Stomach (tissue), 9 donors: Measurements from ENCODE around the gene NTNG1. TPM values are rescaled to one million over a fixed set of nuclear protein-coding genes. Genes with fewer than 3 reads are reported as not detected.

Experiments
- DNase-seq, 2 donors: peaks; one replicate each; pipeline versions ENCODE4 v3.0.0 to v3.0.0-alpha.2; 2013 to 2019
- H3K27ac ChIP-seq, 5 donors: fragments of 200-600 bp in 4 of 5; sonication (generic) in 4 of 5; one replicate each; pipeline ENCODE4 v1.5.1; 2013 to 2019; ENCODE audit warnings: mild to moderate bottlenecking in 1 of 5, moderate library complexity in 1 of 5
- H3K27me3 ChIP-seq, 3 donors: fragments of 200-600 bp; sonication (generic); one replicate each; pipeline ENCODE4 v1.5.1; 2017 to 2019; ENCODE audit warnings: mixed run types in 1 of 3
- H3K36me3 ChIP-seq, 4 donors: fragments of 200-600 bp; sonication (generic); 1 replicate in 3 of 4; 2 replicates in 1 of 4; pipeline ENCODE4 v1.5.1; 2016 to 2019
- H3K4me1 ChIP-seq, 4 donors: fragments of 200-600 bp; sonication (generic); one replicate each; pipeline ENCODE4 v1.5.1; 2016 to 2019
- H3K4me3 ChIP-seq, 4 donors: fragments of 200-600 bp; sonication (generic) in 3 of 4; one replicate each; pipeline ENCODE4 v1.5.1; 2016 to 2019; ENCODE audit warnings: mild to moderate bottlenecking in 1 of 4
- H3K9me3 ChIP-seq, 4 donors: fragments of 200-600 bp; sonication (generic); one replicate each; pipeline ENCODE4 v1.5.1; 2016 to 2019
- CTCF ChIP-seq, 7 experiments: fragments of 450-650 bp in 4 of 7; fragments of 200-600 bp in 3 of 7; sonication (generic) in 3 of 7; IDR thresholded peaks; one replicate each; pipeline ENCODE4 v1.5.1; 2016 to 2019; ENCODE audit warnings: antibody characterized with exemption in 7 of 7, control low read depth in 2 of 7, mild to moderate bottlenecking in 1 of 7
- EP300 ChIP-seq: sonication (generic); formaldehyde crosslinking; IDR thresholded peaks from one replicate; pipeline ENCODE4 v1.6.1; 2017; ENCODE audit warnings: antibody characterized with exemption
- POLR2A ChIP-seq, 4 donors: fragments of 450-650 bp; IDR thresholded peaks; one replicate each; pipeline ENCODE4 v1.6.1; 2016; ENCODE audit warnings: antibody characterized with exemption in 4 of 4, control low read depth in 2 of 4, mild to moderate bottlenecking in 1 of 4, moderate library complexity in 1 of 4
- POLR2AphosphoS5 ChIP-seq, 3 donors: sonication (generic); formaldehyde crosslinking; IDR thresholded peaks; one replicate each; pipeline ENCODE4 v1.6.1; 2016; ENCODE audit warnings: antibody characterized with exemption in 3 of 3
- WGBS, 5 donors: extraction: QIAGEN DNeasy Blood & Tissue Kit in 3 of 5; methylation state at CpG; one replicate each; pipeline versions ENCODE4 v1.1.5 to v1.1.7; 2013 to 2018; 5-methylcytosine and 5-hydroxymethylcytosine counted together
- intact Hi-C: fragments of 100-400 bp; cut with DNase I; formaldehyde crosslinking; loops from one replicate; pipeline ENCODE4 v1.15.1; 2023; ENCODE audit warnings: low total_unique reads
- polyA plus RNA-seq, 3 donors: library from polyadenylated mRNA; stranded (reverse); fragments of 200-250 nt; gene quantifications; one replicate each; pipeline ENCODE4 v1.2.3, GENCODE V29; 2013
- total RNA-seq, 5 donors: library from RNA; depleted of rRNA; stranded (reverse); fragments of >200 nt; gene quantifications; one replicate each; pipeline versions ENCODE4 v1.1.0 to v1.2.3, GENCODE V29; 2014 to 2016
- donor health status: healthy with polysubstance abuse.
- donor health status: Bipolar disorder and iron deficiency.
- donor health status: healthy.

Gene NTNG1
- total and polyA plus RNA-seq, 8 donors, result 0.23 to 2.0 (median 0.58) TPM; not detected in 3

GRCh38 chr1:107323784-107324183, 182.9 kb downstream of the NTNG1 start:
- TF ChIP-seq POLR2AphosphoS5 (IDR thresholded peaks at IDR 0.05) (no peak), EP300 (no peak), POLR2A (IDR thresholded peaks at IDR 0.05) (no peak), CTCF (IDR thresholded peaks at IDR 0.05) (no peak)
- DNase-seq, result no peak
- Histone ChIP-seq H3K4me1 (no peaks in the 10 kb centered on the region), H3K9me3 (no peaks in the 10 kb centered on the region), H3K27me3 (no peaks in the 10 kb centered on the region), H3K36me3 (no peaks in the 10 kb centered on the region), H3K4me3 (no peak overlapping the region), H3K27ac (no peak overlapping the region)
- 70 to 80% (median 76%) methylated on average over 3 of the region's 3 CpGs for WGBS, 5 donors
- intact Hi-C loops, result no loop called here

- no peak overlapping the region for H3K4me3 ChIP-seq
- 62 to 88% (median 79%) methylated on average over 2 of the region's 2 CpGs for WGBS, 5 donors
- H3K27ac ChIP-seq, result no peak overlapping the region
- TF ChIP-seq CTCF (IDR thresholded peaks at IDR 0.05) (no peak), POLR2A (IDR thresholded peaks at IDR 0.05) (no peak), POLR2AphosphoS5 (IDR thresholded peaks at IDR 0.05) (no peak), EP300 (no peak)
- no peak for DNase-seq
- no peaks in the 10 kb centered on the region for H3K27me3 ChIP-seq
- no peaks in the 10 kb centered on the region for H3K9me3 ChIP-seq
- no peaks in the 10 kb centered on the region for H3K36me3 ChIP-seq
- intact Hi-C loops, result no loop called here
- H3K4me1 ChIP-seq, result no peaks in the 10 kb centered on the region
Observed at GRCh38 chr1:107326824-107327445, 186.1 kb downstream of the NTNG1 start.

GRCh38 chr1:107327446-107327845, 186.6 kb downstream of the NTNG1 start:
- Histone ChIP-seq H3K36me3 (no peaks in the 10 kb centered on the region), H3K4me3 (no peak overlapping the region), H3K9me3 (no peaks in the 10 kb centered on the region), H3K4me1 (no peaks in the 10 kb centered on the region), H3K27me3 (no peaks in the 10 kb centered on the region), H3K27ac (no peak overlapping the region)
- DNase-seq, result no peak
- 60 to 75% (median 66%) methylated on average over 1 of the region's 1 CpG for WGBS, 5 donors
- TF ChIP-seq POLR2AphosphoS5 (IDR thresholded peaks at IDR 0.05), result no peak
- no peak for TF ChIP-seq EP300
- TF ChIP-seq CTCF (IDR thresholded peaks at IDR 0.05), result no peak
- no peak for TF ChIP-seq POLR2A (IDR thresholded peaks at IDR 0.05)
- intact Hi-C loops, result no loop called here

GRCh38 chr1:107328087-107328486, 187.2 kb downstream of the NTNG1 start:
- Histone ChIP-seq H3K4me1 (no peaks in the 10 kb centered on the region), H3K9me3 (no peaks in the 10 kb centered on the region), H3K4me3 (no peak overlapping the region), H3K36me3 (no peaks in the 10 kb centered on the region), H3K27me3 (no peaks in the 10 kb centered on the region), H3K27ac (no peak overlapping the region)
- WGBS, 5 donors, result 85 to 89% (median 88%) methylated on average over 5 of the region's 5 CpGs
- no peak for DNase-seq
- TF ChIP-seq POLR2AphosphoS5 (IDR thresholded peaks at IDR 0.05), result no peak
- TF ChIP-seq EP300, result no peak
- TF ChIP-seq CTCF (IDR thresholded peaks at IDR 0.05), result no peak
- TF ChIP-seq POLR2A (IDR thresholded peaks at IDR 0.05), result no peak
- intact Hi-C loops, result no loop called here
